Fibroblast of mammary gland (primary cell): Measurements from ENCODE around the gene SPEM1.

ENCODE experiments used
- DNase-seq: peaks from one replicate; pipeline ENCODE4 v3.0.0-alpha.2; 2010; ENCODE audit warnings: low read depth
- H3K4me3 ChIP-seq: 2 replicates; pipeline ENCODE4 v1.5.1; 2011; ENCODE audit warnings: low read depth, mild to moderate bottlenecking, low read length, moderate library complexity; ENCODE audit not compliant: control insufficient read depth
- CTCF ChIP-seq: conservative IDR thresholded peaks from 2 replicates; pipeline ENCODE4 v1.5.1; 2011; ENCODE audit warnings: low read depth, low read length, inconsistent platforms; ENCODE audit not compliant: control insufficient read depth, insufficient read depth

SPEM1 gene

GRCh38 chr17:7435676-7436555, 15.8 kb downstream of the SPEM1 start:
- H3K4me3 ChIP-seq = peak overlapping the region; percentile 20
- DNase-seq = no peak
- no peak for TF ChIP-seq CTCF

- DNase-seq = peak; percentile 68
- peak overlapping the region; percentile 12 for H3K4me3 ChIP-seq
- TF ChIP-seq CTCF = no peak
These were observed 16.6 kb downstream of the SPEM1 start for GRCh38 chr17:7436556-7437368.

- H3K4me3 ChIP-seq = peak overlapping the region; percentile 12
- no peak for DNase-seq
- no peak for TF ChIP-seq CTCF
These were observed 17.3 kb downstream of the SPEM1 start for GRCh38 chr17:7437369-7437863.

- TF ChIP-seq CTCF = no peak
- DNase-seq = no peak
These were observed 18.0 kb downstream of the SPEM1 start for GRCh38 chr17:7437950-7438614.

GRCh38 chr17:7438656-7439460, 18.7 kb downstream of the SPEM1 start:
- DNase-seq = no peak
- no peak for TF ChIP-seq CTCF
- H3K4me3 ChIP-seq = no peak overlapping the region

More at GRCh38 chr17:7437950-7438614, 18.0 kb downstream of the SPEM1 start:
- H3K4me3 ChIP-seq = peak overlapping the region; percentile 2
